Activated CD4-positive, CD25-positive, alpha-beta regulatory T cell treated with anti-CD3 and anti-CD28 coated beads, Interleukin-2, amount 50 U/mL, for 24 hours (primary cell): ENCODE data around the gene VPS13A.

ENCODE experiments used
- ATAC-seq, 2 donors: fragments of 150-1000 bp; cut with Tn5 transposase; one replicate each; pipeline ENCODE4 v1.10.0; 2021; ENCODE audit warnings: mild to moderate bottlenecking in 1 of 2, moderate library complexity in 1 of 2

Gene VPS13A

DNA sequence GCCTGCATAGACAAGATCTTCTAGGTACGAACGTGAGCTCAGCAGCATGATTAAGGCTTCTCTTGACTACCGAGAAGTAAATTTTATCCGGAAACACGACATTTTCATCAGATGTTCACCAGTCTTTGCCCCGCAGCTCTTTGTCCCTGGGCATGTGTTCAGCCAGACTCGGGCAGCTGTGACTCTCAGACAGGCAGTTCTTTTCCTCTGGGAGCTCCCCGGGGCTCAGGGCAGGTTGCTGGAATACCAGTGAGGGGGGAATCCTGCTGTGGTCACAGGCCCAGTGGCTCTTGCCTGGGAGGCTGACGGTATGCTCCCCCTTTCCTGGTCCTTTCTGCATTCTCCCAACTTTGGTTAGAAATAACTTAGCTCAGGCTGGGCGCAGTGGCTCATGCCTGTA is 284.7 kb downstream of the VPS13A start:
- ATAC-seq = no peak

DNA sequence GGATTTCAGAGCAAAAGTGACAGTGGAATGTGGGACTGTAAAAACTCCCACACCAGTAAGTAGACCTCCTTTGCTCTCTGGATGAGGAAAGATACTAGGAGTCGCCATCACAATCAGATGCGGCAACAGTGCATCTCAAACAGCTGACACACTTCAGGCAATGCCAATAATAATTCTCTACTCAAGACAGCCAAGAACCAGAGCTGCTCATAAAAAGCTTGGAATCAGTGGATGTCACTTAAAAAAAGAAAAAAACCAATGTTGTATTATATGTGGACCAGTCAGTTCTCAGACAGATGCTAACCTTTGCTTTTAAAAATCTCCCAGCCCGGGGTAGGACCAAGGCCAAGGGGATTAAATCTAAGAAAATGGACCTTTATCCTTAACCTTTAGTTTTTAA is 285.8 kb downstream of the VPS13A start:
- no peak for ATAC-seq

DNA sequence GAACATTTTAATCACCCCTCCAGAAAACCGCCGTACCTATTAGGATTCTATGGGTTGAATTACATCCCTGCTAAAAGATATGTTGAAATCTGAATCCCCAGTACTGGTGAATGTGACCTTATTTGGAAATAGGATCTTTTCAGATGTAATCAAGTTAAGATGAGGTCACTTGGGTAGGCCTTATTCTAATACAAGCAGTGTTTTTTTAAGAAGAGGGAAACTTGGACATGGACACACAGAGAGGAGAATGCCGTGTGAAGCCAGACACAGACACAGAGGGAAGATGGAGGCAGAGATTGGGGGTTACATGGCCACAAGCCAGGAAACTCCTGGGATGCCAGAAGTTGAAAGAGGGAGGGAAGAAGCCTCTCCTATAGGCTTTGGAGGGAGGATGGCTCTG is 287.3 kb downstream of the VPS13A start:
- ATAC-seq = no peak

DNA sequence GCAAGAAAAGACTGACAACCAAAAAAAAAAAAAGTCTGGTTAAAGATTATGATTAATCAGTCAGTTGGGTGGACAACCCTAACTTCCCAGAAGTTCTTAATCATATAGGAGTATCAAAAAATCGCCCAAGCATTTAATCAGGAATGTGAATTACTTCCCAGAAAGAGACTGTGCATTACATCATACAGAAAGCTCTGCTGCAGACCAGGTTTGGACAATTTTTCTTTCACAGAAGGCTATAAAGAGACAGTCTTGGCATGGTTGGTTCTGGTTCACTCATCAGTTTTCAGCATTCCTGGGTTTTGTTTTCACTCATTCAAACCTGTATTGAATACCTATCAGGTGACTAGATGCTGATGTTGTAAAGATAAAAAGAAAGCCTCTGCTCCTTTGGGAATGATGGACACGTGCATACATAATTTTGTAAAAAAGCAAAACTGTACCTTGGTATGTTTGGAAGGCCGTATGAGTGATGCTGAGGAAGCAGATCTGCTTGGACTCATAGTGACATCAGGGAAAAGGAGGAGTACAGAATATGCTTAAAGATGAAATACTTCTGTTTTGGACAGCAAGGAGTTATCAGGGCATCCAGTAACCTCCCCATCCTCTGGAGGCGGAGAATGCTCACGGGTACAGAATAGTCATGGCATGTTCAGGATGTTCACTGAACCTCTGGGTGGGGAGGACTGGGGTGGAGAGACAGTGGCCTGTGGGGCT is 292.3 kb downstream of the VPS13A start:
- ATAC-seq = no peak
